Muscle of leg (tissue), 11 donors: Measurements from ENCODE around the gene TAAR2. TPM values are rescaled to one million over a fixed set of nuclear protein-coding genes. Genes with fewer than 3 reads are reported as not detected.
"Not testable (repeated sequence)": the region's sequence is repeated elsewhere in the genome, so short reads cannot be mapped to it uniquely, and the experiment has no call there.

ENCODE experiments used
- DNase-seq: peaks from one replicate; pipeline ENCODE4 v3.0.0; 2013
- H3K27ac ChIP-seq: one replicate; pipeline ENCODE4 v1.5.1; 2013; ENCODE audit warnings: mild to moderate bottlenecking, low read length, control low read depth
- H3K27me3 ChIP-seq: one replicate; pipeline ENCODE4 v1.6.1; 2013; ENCODE audit warnings: low read length; ENCODE audit not compliant: control insufficient read depth, insufficient read depth
- H3K36me3 ChIP-seq: one replicate; pipeline ENCODE4 v1.6.1; 2013; ENCODE audit warnings: low read length; ENCODE audit not compliant: control insufficient read depth, insufficient read depth
- H3K4me1 ChIP-seq: one replicate; pipeline ENCODE4 v1.6.1; 2013; ENCODE audit warnings: low read length; ENCODE audit not compliant: control insufficient read depth, insufficient read depth
- H3K4me3 ChIP-seq: one replicate; pipeline ENCODE4 v1.5.1; 2013; ENCODE audit warnings: low read length, control low read depth
- H3K9me3 ChIP-seq: replicated peaks from 2 replicates; pipeline ENCODE4 v1.6.1; 2013; ENCODE audit warnings: low read depth, low read length; ENCODE audit not compliant: control insufficient read depth
- WGBS: methylation state at CpG from one replicate; pipeline ENCODE4 v1.1.5; 2013; ENCODE audit warnings: missing lambda C conversion rate; ENCODE audit not compliant: insufficient coverage; 5-methylcytosine and 5-hydroxymethylcytosine counted together
- polyA plus RNA-seq, 8 donors: library from polyadenylated mRNA; unstranded; fragments of 120-200 nt; gene quantifications; one replicate each; pipeline versions ENCODE4 v1.2.1 to v1.2.3, GENCODE V29; 2013; ENCODE audit warnings: inconsistent platforms in 1 of 8, low replicate concordance in 1 of 8; ENCODE audit not compliant: insufficient read length in 8 of 8, insufficient read depth in 1 of 8
- total RNA-seq: library from RNA; stranded (reverse); fragments of 120-200 nt; gene quantifications from one replicate; pipeline ENCODE4 v1.2.4, GENCODE V29; 2013

TAAR2 gene
- total and polyA plus RNA-seq, 9 donors, result not detected

GRCh38 chr6:132616677-132617076 is 7.4 kb downstream of the TAAR2 start:
- no peak for DNase-seq
- no peak overlapping the region for H3K27ac ChIP-seq
- no CpG with 5 or more reads among the region's 1 CpG for WGBS
- H3K4me1 ChIP-seq, result no peaks in the 10 kb centered on the region
- no peaks in the 10 kb centered on the region for H3K36me3 ChIP-seq
- no peak overlapping the region for H3K4me3 ChIP-seq
- H3K27me3 ChIP-seq, result no peaks in the 10 kb centered on the region
- H3K9me3 ChIP-seq, result no peaks in the 10 kb centered on the region

- Histone ChIP-seq H3K9me3 (no peaks in the 10 kb centered on the region), H3K36me3 (no peaks in the 10 kb centered on the region), H3K4me1 (no peaks in the 10 kb centered on the region), H3K27me3 (no peaks in the 10 kb centered on the region), H3K27ac (no peak overlapping the region), H3K4me3 (no peak overlapping the region)
- no CpG with 5 or more reads among the region's 7 CpGs for WGBS
- DNase-seq, result no peak
Measured at GRCh38 chr6:132614554-132614953, 9.5 kb downstream of the TAAR2 start.

GRCh38 chr6:132612449-132613108 is 11.5 kb downstream of the TAAR2 start:
- Histone ChIP-seq H3K27me3 (no peaks in the 10 kb centered on the region), H3K27ac (no peak overlapping the region), H3K36me3 (no peaks in the 10 kb centered on the region), H3K4me3 (no peak overlapping the region), H3K9me3 (no peaks in the 10 kb centered on the region), H3K4me1 (no peaks in the 10 kb centered on the region)
- WGBS, result no CpG with 5 or more reads among the region's 4 CpGs
- no peak for DNase-seq

GRCh38 chr6:132611616-132612015 is 12.5 kb downstream of the TAAR2 start:
- H3K4me1 ChIP-seq, result no peaks in the 10 kb centered on the region
- no peak for DNase-seq
- no peaks in the 10 kb centered on the region for H3K9me3 ChIP-seq
- WGBS, result no CpG with 5 or more reads among the region's 2 CpGs
- no peak overlapping the region for H3K27ac ChIP-seq
- no peaks in the 10 kb centered on the region for H3K36me3 ChIP-seq
- H3K27me3 ChIP-seq, result no peaks in the 10 kb centered on the region
- no peak overlapping the region for H3K4me3 ChIP-seq

GRCh38 chr6:132607544-132608233 is 16.4 kb downstream of the TAAR2 start:
- WGBS, result no CpG with 5 or more reads among the region's 5 CpGs
- H3K4me1 ChIP-seq, result no peaks in the 10 kb centered on the region
- H3K9me3 ChIP-seq, result no peaks in the 10 kb centered on the region
- no peaks in the 10 kb centered on the region for H3K27me3 ChIP-seq
- no peak for DNase-seq
- no peaks in the 10 kb centered on the region for H3K36me3 ChIP-seq
- no peak overlapping the region for H3K27ac ChIP-seq
- no peak overlapping the region for H3K4me3 ChIP-seq

- H3K27me3 ChIP-seq, result no peaks in the 10 kb centered on the region
- no peak for DNase-seq
- H3K9me3 ChIP-seq, result no peaks in the 10 kb centered on the region
- H3K27ac ChIP-seq, result no peak overlapping the region
- WGBS, result 77% methylated on average over 4 of the region's 8 CpGs
- no peaks in the 10 kb centered on the region for H3K4me1 ChIP-seq
- H3K36me3 ChIP-seq, result no peaks in the 10 kb centered on the region
- H3K4me3 ChIP-seq, result no peak overlapping the region
Measured at GRCh38 chr6:132604635-132605152, 19.4 kb downstream of the TAAR2 start.

GRCh38 chr6:132600900-132601299 is 23.2 kb downstream of the TAAR2 start:
- H3K36me3 ChIP-seq, DNase-seq, H3K9me3 ChIP-seq, H3K4me1 ChIP-seq, H3K27ac ChIP-seq, H3K4me3 ChIP-seq, H3K27me3 ChIP-seq: not testable (repeated sequence)

GRCh38 chr6:132598473-132598872 is 25.6 kb downstream of the TAAR2 start:
- no peak for DNase-seq
- H3K9me3 ChIP-seq, result no peaks in the 10 kb centered on the region
- H3K4me1 ChIP-seq, result no peaks in the 10 kb centered on the region
- H3K4me3 ChIP-seq, result no peak overlapping the region
- no peaks in the 10 kb centered on the region for H3K36me3 ChIP-seq
- no peaks in the 10 kb centered on the region for H3K27me3 ChIP-seq
- 17% methylated on average over 2 of the region's 3 CpGs for WGBS
- no peak overlapping the region for H3K27ac ChIP-seq

GRCh38 chr6:132596201-132596600 is 27.9 kb downstream of the TAAR2 start:
- H3K4me3 ChIP-seq, result no peak overlapping the region
- no peaks in the 10 kb centered on the region for H3K27me3 ChIP-seq
- no CpG with 5 or more reads among the region's 6 CpGs for WGBS
- H3K9me3 ChIP-seq, result no peaks in the 10 kb centered on the region
- no peaks in the 10 kb centered on the region for H3K4me1 ChIP-seq
- no peak overlapping the region for H3K27ac ChIP-seq
- no peaks in the 10 kb centered on the region for H3K36me3 ChIP-seq
- DNase-seq, result no peak

- H3K36me3 ChIP-seq, result no peaks in the 10 kb centered on the region
- no peak overlapping the region for H3K4me3 ChIP-seq
- WGBS, result 53% methylated on average over 1 of the region's 2 CpGs
- no peak overlapping the region for H3K27ac ChIP-seq
- no peaks in the 10 kb centered on the region for H3K27me3 ChIP-seq
- no peaks in the 10 kb centered on the region for H3K9me3 ChIP-seq
- no peak for DNase-seq
- no peaks in the 10 kb centered on the region for H3K4me1 ChIP-seq
Measured at GRCh38 chr6:132592855-132593254, 31.2 kb downstream of the TAAR2 start.
